ENCODE results near the gene MDFIC2. TPM values are rescaled to one million over a fixed set of nuclear protein-coding genes. Genes with fewer than 3 reads are reported as not detected.
"Not testable (repeated sequence)": the region's sequence is repeated elsewhere in the genome, so short reads cannot be mapped to it uniquely, and the experiment has no call there.

Gene MDFIC2
- total RNA-seq, result not detected

- no peak for DNase-seq (ENCODE audit: low spot score)
Measured at GRCh38 chr3:70312336-70312735, at the start of gene MDFIC2. TSS of gene MDFIC2 (minus strand) at chr3:70312638. CDS start at chr3:70311973, 665 bp downstream.

- DNase-seq (ENCODE audit: low spot score), result no peak
Measured at GRCh38 chr3:70360979-70361760, 48.7 kb upstream of the MDFIC2 start.

- DNase-seq (ENCODE audit: low spot score), result no peak
Measured at GRCh38 chr3:70359711-70360110, 47.3 kb upstream of the MDFIC2 start.

- no peak for DNase-seq (ENCODE audit: low spot score)
Measured at GRCh38 chr3:70358978-70359580, 46.6 kb upstream of the MDFIC2 start.

GRCh38 chr3:70352215-70352614, 39.8 kb upstream of the MDFIC2 start:
- DNase-seq (ENCODE audit: low spot score), result no peak

- no peak for DNase-seq (ENCODE audit: low spot score)
Measured at GRCh38 chr3:70342149-70342548, 29.7 kb upstream of the MDFIC2 start.

GRCh38 chr3:70336885-70337284, 24.4 kb upstream of the MDFIC2 start:
- not testable (repeated sequence) for DNase-seq (ENCODE audit: low spot score)

- no peak for DNase-seq (ENCODE audit: low spot score)
Measured at GRCh38 chr3:70333080-70333479, 20.6 kb upstream of the MDFIC2 start.

GRCh38 chr3:70315021-70315420, 2.6 kb upstream of the MDFIC2 start:
- no peak for DNase-seq (ENCODE audit: low spot score)

- DNase-seq (ENCODE audit: low spot score), result no peak
Measured at GRCh38 chr3:70310809-70311208, 1.6 kb downstream of the MDFIC2 start.

- no peak for DNase-seq (ENCODE audit: low spot score)
Measured at GRCh38 chr3:70309591-70309990, 2.8 kb downstream of the MDFIC2 start.

- no peak for DNase-seq (ENCODE audit: low spot score)
Measured at GRCh38 chr3:70308760-70309159, 3.7 kb downstream of the MDFIC2 start.

GRCh38 chr3:70306736-70307135, 5.7 kb downstream of the MDFIC2 start:
- no peak for DNase-seq (ENCODE audit: low spot score)

- DNase-seq (ENCODE audit: low spot score), result no peak
Measured at GRCh38 chr3:70298385-70298784, 14.1 kb downstream of the MDFIC2 start.

- DNase-seq (ENCODE audit: low spot score), result no peak
Measured at GRCh38 chr3:70291097-70291482, 21.3 kb downstream of the MDFIC2 start.

GRCh38 chr3:70290431-70291096, 21.9 kb downstream of the MDFIC2 start:
- DNase-seq (ENCODE audit: low spot score), result not testable (repeated sequence)

- no peak for DNase-seq (ENCODE audit: low spot score)
Measured at GRCh38 chr3:70281663-70282062, 30.8 kb downstream of the MDFIC2 start.

GRCh38 chr3:70277304-70277703, 35.1 kb downstream of the MDFIC2 start:
- DNase-seq (ENCODE audit: low spot score), result no peak

GRCh38 chr3:70276901-70277300, 35.5 kb downstream of the MDFIC2 start:
- no peak for DNase-seq (ENCODE audit: low spot score)

- no peak for DNase-seq (ENCODE audit: low spot score)
Measured at GRCh38 chr3:70273492-70273891, 38.9 kb downstream of the MDFIC2 start.

- no peak for DNase-seq (ENCODE audit: low spot score)
Measured at GRCh38 chr3:70272798-70273197, 39.6 kb downstream of the MDFIC2 start.

GRCh38 chr3:70264122-70264780, 48.2 kb downstream of the MDFIC2 start:
- no peak for DNase-seq (ENCODE audit: low spot score)
